HepG2 (cell line): ENCODE measurements around the gene FOSB. TPM values are rescaled to one million over a fixed set of nuclear protein-coding genes. Genes with fewer than 3 reads are reported as not detected.

ENCODE experiments used
- CCDC6 ChIP-seq: sonication (generic); formaldehyde crosslinking; IDR thresholded peaks from 2 replicates; pipeline ENCODE4 v1.8.1; 2022; ENCODE audit warnings: mild to moderate bottlenecking, missing genetic modification reagents, moderate library complexity
- CREB3 ChIP-seq: sonication (generic); formaldehyde crosslinking; IDR thresholded peaks from 2 replicates; pipeline ENCODE4 v1.5.0; 2020; ENCODE audit warnings: missing genetic modification reagents
- EEA1 ChIP-seq: sonication (generic); formaldehyde crosslinking; IDR thresholded peaks from 2 replicates; pipeline ENCODE4 v1.5.1; 2020; ENCODE audit warnings: mild to moderate bottlenecking, missing genetic modification reagents, borderline replicate concordance
- EP300 ChIP-seq, 3 experiments: sonication (generic) in 1 of 3; formaldehyde crosslinking in 1 of 3; IDR thresholded peaks; 2 replicates each; pipeline versions ENCODE4 v1.5.1 to v1.6.1; 2011 to 2020; ENCODE audit warnings: low read depth in 2 of 3, low read length in 2 of 3, borderline replicate concordance in 1 of 3, improper control_type of control experiment in 1 of 3, mild to moderate bottlenecking in 1 of 3, missing genetic modification reagents in 1 of 3, moderate library complexity in 1 of 3
- ETV5 ChIP-seq: IDR thresholded peaks from 2 replicates; pipeline ENCODE4 v1.6.1; 2018; ENCODE audit warnings: missing biosample characterization, missing genetic modification reagents, inconsistent platforms, borderline replicate concordance
- GTF3A ChIP-seq: sonication (generic); formaldehyde crosslinking; conservative IDR thresholded peaks from 2 replicates; pipeline ENCODE4 v1.4.0; 2020; ENCODE audit warnings: mild to moderate bottlenecking, missing genetic modification reagents
- HMGXB3 ChIP-seq: sonication (generic); formaldehyde crosslinking; IDR thresholded peaks from 2 replicates; pipeline ENCODE4 v1.4.0; 2020; ENCODE audit warnings: missing genetic modification reagents, borderline replicate concordance
- KAT7 ChIP-seq: IDR thresholded peaks from 2 replicates; pipeline ENCODE4 v1.6.1; 2018; ENCODE audit warnings: borderline replicate concordance, missing compliant biosample characterization
- KDM6A ChIP-seq: IDR thresholded peaks from 2 replicates; pipeline ENCODE4 v1.6.1; 2016; ENCODE audit warnings: low read depth
- NCOA1 ChIP-seq: sonication (generic); formaldehyde crosslinking; IDR thresholded peaks from 2 replicates; pipeline ENCODE4 v1.9.0; 2021; ENCODE audit warnings: missing genetic modification reagents
- NFKBIZ ChIP-seq: IDR thresholded peaks from 2 replicates; pipeline ENCODE4 v1.6.1; 2018; ENCODE audit warnings: missing genetic modification reagents, missing compliant biosample characterization
- PBX2 ChIP-seq: IDR thresholded peaks from 2 replicates; pipeline ENCODE4 v1.6.1; 2016; ENCODE audit warnings: control low read depth
- REST ChIP-seq, 2 experiments: IDR thresholded peaks; 2 replicates each; pipeline ENCODE4 v1.6.1; 2011 to 2012; ENCODE audit warnings: low read length in 2 of 2, borderline replicate concordance in 1 of 2, low read depth in 1 of 2, mild to moderate bottlenecking in 1 of 2, moderate library complexity in 1 of 2
- SP4 ChIP-seq: sonication (generic); formaldehyde crosslinking; IDR thresholded peaks from 2 replicates; pipeline ENCODE4 v1.8.1; 2023; ENCODE audit warnings: mild to moderate bottlenecking, missing genetic modification reagents
- THAP11 ChIP-seq: IDR thresholded peaks from 2 replicates; pipeline ENCODE4 v1.6.1; 2016; ENCODE audit warnings: missing biosample characterization, missing genetic modification reagents
- THAP8 ChIP-seq: sonication (generic); formaldehyde crosslinking; IDR thresholded peaks from 2 replicates; pipeline ENCODE4 v1.5.1; 2020; ENCODE audit warnings: missing genetic modification reagents, mild to moderate bottlenecking, borderline replicate concordance
- ZNF343 ChIP-seq: sonication (generic); formaldehyde crosslinking; IDR thresholded peaks from 2 replicates; pipeline ENCODE4 v1.4.0; 2020; ENCODE audit warnings: mild to moderate bottlenecking, missing genetic modification reagents
- ZNF564 ChIP-seq: sonication (generic); formaldehyde crosslinking; IDR thresholded peaks from 2 replicates; pipeline ENCODE4 v1.8.1; 2023; ENCODE audit warnings: mild to moderate bottlenecking, missing genetic modification reagents
- polyA plus RNA-seq, 8 experiments: library from polyadenylated mRNA; depleted of rRNA in 3 of 8; stranded (reverse) in 7 of 8; unstranded in 1 of 8; fragments of >200 nt; fragmentation: Illumina TruSeq in 4 of 8; extraction: Trizol in 4 of 8; gene quantifications; 2 replicates each; pipeline versions ENCODE4 v1.2.1 to v1.2.3, GENCODE V29; 2011 to 2016; ENCODE audit warnings: low read depth in 4 of 8, missing spikeins in 1 of 8, mixed read lengths in 1 of 8; ENCODE audit not compliant: insufficient read depth in 1 of 8
- total RNA-seq, 5 experiments: library from RNA; depleted of rRNA; stranded (reverse); fragments of >200 nt; fragmentation: Illumina TruSeq; extraction: Trizol; gene quantifications; 2 replicates each; pipeline ENCODE4 v1.2.3, GENCODE V29; 2016; ENCODE audit warnings: low read depth in 1 of 5

Gene FOSB
- total and polyA plus RNA-seq, 2 of the 13 experiments (the other 11 are each of a cell fraction or from before 2014, with no cell fraction given) = 2.8 to 6.0 TPM

- TF ChIP-seq REST (IDR thresholded peaks at IDR 0.05; ENCODE audit: borderline replicate concordance in 1 of 2, low read depth in 1 of 2, low read length in 2 of 2) (no peak), CREB3 (CRISPR knock-in tag) (no peak), KAT7 (CRISPR knock-in tag) (no peak), EP300 (IDR thresholded peaks at IDR 0.05; ENCODE audit: low read depth in 2 of 2, low read length in 2 of 2) (peak in 1 of 2 experiments; percentile 33; a peak in 1 of 4 replicates), EP300 (CRISPR knock-in tag; IDR thresholded peaks at IDR 0.05; ENCODE audit: borderline replicate concordance) (no peak), THAP8 (CRISPR knock-in tag) (no peak), PBX2 (CRISPR knock-in tag) (no peak), ZNF343 (CRISPR knock-in tag) (no peak), ETV5 (CRISPR knock-in tag) (no peak; the same call in 1 of the 2 replicates), NFKBIZ (CRISPR knock-in tag) (no peak), NCOA1 (CRISPR knock-in tag) (no peak), SP4 (peak; percentile 82), EEA1 (no peak), KDM6A (CRISPR knock-in tag) (no peak), ZNF564 (CRISPR knock-in tag) (no peak), CCDC6 (CRISPR knock-in tag) (no peak), GTF3A (CRISPR knock-in tag) (no peak), HMGXB3 (CRISPR knock-in tag) (no peak), THAP11 (peak; percentile 57; the same call in 1 of the 2 replicates)
Measured at GRCh38 chr19:45506246-45506988, 38.6 kb downstream of the FOSB start (continued).
